Smooth muscle cell (in vitro differentiated cells): ENCODE data around the gene CD160. TPM values are rescaled to one million over a fixed set of nuclear protein-coding genes. Genes with fewer than 3 reads are reported as not detected.

Experiments used
- DNase-seq: peaks from one replicate; lab custom pipeline; 2025; ENCODE audit not compliant: unreplicated experiment; lab: John Stamatoyannopoulos, UW
- H2AFZ ChIP-seq: fragments of 200-600 bp; sonication (generic); 2 replicates; pipeline ENCODE4 v1.6.0; 2016; ENCODE audit warnings: antibody characterized with exemption, low read depth, mild to moderate bottlenecking
- H3F3A ChIP-seq: fragments of 200-600 bp; sonication (generic); 2 replicates; pipeline ENCODE4 v1.6.0; 2017; ENCODE audit warnings: antibody characterized with exemption, low read depth
- H3K27ac ChIP-seq: fragments of 200-600 bp; sonication (generic); 2 replicates; pipeline ENCODE4 v1.5.1; 2016; ENCODE audit warnings: low read depth, mild to moderate bottlenecking
- H3K27me3 ChIP-seq: fragments of 200-600 bp; sonication (generic); 2 replicates; pipeline ENCODE4 v1.6.1; 2016; ENCODE audit warnings: low read depth, mild to moderate bottlenecking
- H3K36me3 ChIP-seq: fragments of 200-600 bp; sonication (generic); 2 replicates; pipeline ENCODE4 v1.5.1; 2016; ENCODE audit warnings: low read depth
- H3K4me1 ChIP-seq: fragments of 200-600 bp; sonication (generic); 2 replicates; pipeline ENCODE4 v1.5.1; 2016; ENCODE audit warnings: low read depth
- H3K4me2 ChIP-seq: fragments of 200-600 bp; sonication (generic); 2 replicates; pipeline ENCODE4 v1.6.0; 2016; ENCODE audit warnings: mild to moderate bottlenecking
- H3K4me3 ChIP-seq: fragments of 200-600 bp; sonication (generic); 2 replicates; pipeline ENCODE4 v1.5.1; 2016; ENCODE audit warnings: mild to moderate bottlenecking
- H3K79me2 ChIP-seq: fragments of 200-600 bp; sonication (generic); 2 replicates; pipeline ENCODE4 v1.6.0; 2016; ENCODE audit warnings: low read depth, mild to moderate bottlenecking
- H3K9ac ChIP-seq: fragments of 200-600 bp; sonication (generic); 2 replicates; pipeline ENCODE4 v1.6.0; 2016; ENCODE audit warnings: low read depth
- H3K9me3 ChIP-seq: fragments of 200-600 bp; sonication (generic); replicated peaks from 2 replicates; pipeline ENCODE4 v1.5.1; 2016; ENCODE audit warnings: low read depth
- H4K20me1 ChIP-seq: fragments of 200-600 bp; sonication (generic); 2 replicates; pipeline ENCODE4 v1.6.0; 2016; ENCODE audit warnings: low read depth
- WGBS: methylation state at CpG from one replicate; pipeline ENCODE4 v1.1.7; 2016; ENCODE audit warnings: low lambda C conversion rate; 5-methylcytosine and 5-hydroxymethylcytosine counted together
- polyA plus RNA-seq: library from polyadenylated mRNA; unstranded; fragments of >200 nt; fragmentation: Nextera tagmentation; extraction: Ambion mirVana; gene quantifications from 2 replicates; pipeline ENCODE4 v1.2.1, GENCODE V29; 2016
- total RNA-seq: library from RNA; depleted of rRNA; stranded (reverse); fragments of >200 nt; gene quantifications from 2 replicates; pipeline ENCODE4 v1.2.3, GENCODE V29; 2014
- TF ChIP-seq, protein P1 (sequence below): fragments of 200-600 bp; sonication (generic); IDR thresholded peaks from 2 replicates; pipeline ENCODE4 v1.5.1; 2017; ENCODE audit warnings: borderline replicate concordance, mild to moderate bottlenecking, antibody characterized with exemption; ENCODE audit not compliant: insufficient read depth, poor library complexity, severe bottlenecking

The CD160 gene
- total and polyA plus RNA-seq, 2 experiments from 2014 or later: not detected

DNA sequence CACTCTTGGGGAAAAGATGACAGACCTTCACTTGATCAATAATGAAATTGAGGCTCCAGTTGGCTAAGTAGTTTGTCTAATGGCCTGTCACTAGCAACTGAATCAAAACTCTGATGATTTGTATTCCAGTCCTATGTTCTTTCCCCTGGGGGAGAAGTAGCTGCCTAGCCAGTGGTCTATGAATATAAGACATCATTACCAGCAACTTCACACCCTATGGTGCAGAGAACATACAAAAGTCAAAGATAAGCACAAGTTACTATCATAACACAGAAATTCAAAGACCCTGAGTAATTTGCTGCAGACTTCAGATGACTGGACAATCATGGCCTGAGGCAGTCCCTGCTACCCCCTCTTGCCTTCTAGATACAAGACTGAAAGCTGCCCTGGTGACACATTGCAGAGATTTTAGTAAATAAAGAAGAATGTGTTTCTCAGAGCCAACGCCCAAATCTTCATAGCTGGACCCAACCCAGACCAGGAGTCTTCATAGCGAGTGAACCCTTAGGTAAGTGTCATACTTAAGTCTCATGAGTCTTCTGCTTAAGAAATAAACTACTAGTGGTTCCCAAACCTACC is 13.1 kb upstream of the CD160 start:
- Histone ChIP-seq H3K27me3 (no peaks in the 10 kb centered on the region), H3K36me3 (no peaks in the 10 kb centered on the region), H3K79me2 (no peaks in the 10 kb centered on the region), H3K9ac (no peak overlapping the region), H3K9me3 (no peaks in the 10 kb centered on the region), H3K4me2 (no peak overlapping the region), H2AFZ (no peak overlapping the region), H3K27ac (no peak overlapping the region), H3K4me1 (peaks cover 9% of the 10 kb centered on the region), H3F3A (no peaks in the 10 kb centered on the region), H3K4me3 (peak overlapping the region; percentile 14), H4K20me1 (no peaks in the 10 kb centered on the region)
- WGBS: 72% methylated on average over 2 of the region's 2 CpGs
- DNase-seq: no peak
- TF ChIP-seq, protein P1, sequence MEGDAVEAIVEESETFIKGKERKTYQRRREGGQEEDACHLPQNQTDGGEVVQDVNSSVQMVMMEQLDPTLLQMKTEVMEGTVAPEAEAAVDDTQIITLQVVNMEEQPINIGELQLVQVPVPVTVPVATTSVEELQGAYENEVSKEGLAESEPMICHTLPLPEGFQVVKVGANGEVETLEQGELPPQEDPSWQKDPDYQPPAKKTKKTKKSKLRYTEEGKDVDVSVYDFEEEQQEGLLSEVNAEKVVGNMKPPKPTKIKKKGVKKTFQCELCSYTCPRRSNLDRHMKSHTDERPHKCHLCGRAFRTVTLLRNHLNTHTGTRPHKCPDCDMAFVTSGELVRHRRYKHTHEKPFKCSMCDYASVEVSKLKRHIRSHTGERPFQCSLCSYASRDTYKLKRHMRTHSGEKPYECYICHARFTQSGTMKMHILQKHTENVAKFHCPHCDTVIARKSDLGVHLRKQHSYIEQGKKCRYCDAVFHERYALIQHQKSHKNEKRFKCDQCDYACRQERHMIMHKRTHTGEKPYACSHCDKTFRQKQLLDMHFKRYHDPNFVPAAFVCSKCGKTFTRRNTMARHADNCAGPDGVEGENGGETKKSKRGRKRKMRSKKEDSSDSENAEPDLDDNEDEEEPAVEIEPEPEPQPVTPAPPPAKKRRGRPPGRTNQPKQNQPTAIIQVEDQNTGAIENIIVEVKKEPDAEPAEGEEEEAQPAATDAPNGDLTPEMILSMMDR: no peak

DNA sequence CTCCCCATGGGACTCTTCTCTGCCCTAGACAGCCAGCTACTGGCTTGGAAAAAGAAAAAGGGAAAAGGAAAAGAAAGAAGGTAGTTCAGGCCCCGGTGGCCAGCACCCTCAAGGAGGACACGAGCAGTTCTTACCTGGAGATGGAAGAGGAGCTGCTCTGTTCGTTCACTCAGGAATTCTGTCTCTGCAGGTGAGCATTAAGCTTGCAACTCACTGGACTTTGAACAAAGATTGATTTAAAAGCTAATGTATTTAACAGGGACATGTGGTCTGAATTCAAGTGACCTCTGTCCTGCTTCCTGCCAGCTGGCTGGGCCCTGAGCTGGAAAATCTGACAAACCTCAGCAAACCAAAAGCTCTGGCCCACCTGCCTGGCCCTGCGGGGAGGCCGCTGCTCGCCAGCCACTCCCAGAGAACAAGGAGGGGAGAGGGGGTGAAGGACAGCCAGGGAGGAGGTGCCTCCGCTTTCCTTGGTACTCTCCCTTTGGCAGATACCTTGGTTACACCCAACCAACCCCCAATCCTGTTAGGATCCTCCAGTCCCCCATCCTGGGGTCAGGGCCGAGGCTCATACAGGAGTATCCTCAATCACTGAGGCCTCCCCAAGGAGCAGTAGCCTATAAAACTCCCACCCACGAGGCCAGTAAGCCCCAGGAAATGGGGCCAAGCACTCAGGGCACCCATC is 12.0 kb upstream of the CD160 start, which contains the start of gene PDZK1:
Gene PDZK1, minus strand, starts transcription at position 186 of the 685 bp plus-strand sequence. CDS start 19,347 bp downstream, outside the sequence.
- no peaks in the 10 kb centered on the region for H3K27me3 ChIP-seq
- no peak within 1 kb of the TSS for H3K4me2 ChIP-seq
- WGBS: 79% methylated on average over 9 of the region's 9 CpGs
- peaks cover 9% of the 10 kb centered on the region for H3K4me1 ChIP-seq
- no peaks in the 10 kb centered on the region for H4K20me1 ChIP-seq
- H3K9ac ChIP-seq: no peak within 1 kb of the TSS
- no peaks in the 10 kb centered on the region for H3F3A ChIP-seq
- no peak within 1 kb of the TSS for H3K27ac ChIP-seq
- H3K79me2 ChIP-seq: no peaks in the 10 kb centered on the region
- DNase-seq: no peak
- H2AFZ ChIP-seq: no peak within 1 kb of the TSS
- TF ChIP-seq, protein P1: no peak
- no peaks in the 10 kb centered on the region for H3K9me3 ChIP-seq
- peak within 1 kb of the TSS; percentile 14 for H3K4me3 ChIP-seq
- no peaks in the 10 kb centered on the region for H3K36me3 ChIP-seq

DNA sequence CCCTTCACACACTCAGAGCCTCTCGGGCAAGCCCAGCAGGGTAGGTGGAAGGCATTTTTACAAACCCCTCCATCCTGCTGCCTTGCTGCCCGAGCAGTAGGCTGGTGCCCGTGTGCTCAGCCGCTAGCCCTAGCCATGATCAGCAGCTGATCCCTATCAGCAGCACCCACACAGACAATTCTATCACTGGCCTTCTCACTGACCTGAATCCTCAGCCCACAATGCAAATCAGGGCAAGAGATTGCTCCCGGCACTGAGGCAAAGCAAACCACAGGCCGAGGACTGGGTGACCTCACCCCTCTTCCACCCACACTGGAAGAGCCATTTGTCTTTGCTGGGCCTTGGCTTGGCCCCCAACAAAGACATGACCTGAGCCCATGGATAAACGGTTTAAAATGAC is 11.2 kb upstream of the CD160 start:
- peaks cover 9% of the 10 kb centered on the region for H3K4me1 ChIP-seq
- no peaks in the 10 kb centered on the region for H4K20me1 ChIP-seq
- H3K36me3 ChIP-seq: no peaks in the 10 kb centered on the region
- no peaks in the 10 kb centered on the region for H3K9me3 ChIP-seq
- no peak overlapping the region for H2AFZ ChIP-seq
- H3K27me3 ChIP-seq: no peaks in the 10 kb centered on the region
- H3K4me3 ChIP-seq: no peak overlapping the region
- no peaks in the 10 kb centered on the region for H3K79me2 ChIP-seq
- no peaks in the 10 kb centered on the region for H3F3A ChIP-seq
- no peak overlapping the region for H3K27ac ChIP-seq
- DNase-seq: no peak
- 37% methylated on average over 7 of the region's 7 CpGs for WGBS
- H3K9ac ChIP-seq: no peak overlapping the region
- TF ChIP-seq, protein P1: no peak
- no peak overlapping the region for H3K4me2 ChIP-seq
